ENCODE measurements around the gene COL9A1. TPM values are rescaled to one million over a fixed set of nuclear protein-coding genes. Genes with fewer than 3 reads are reported as not detected.

Gene COL9A1
- total RNA-seq, 1 experiment from 2014 or later: not detected

GRCh38 chr6:70282312-70282918 lies 20.5 kb downstream of the COL9A1 start:
- Histone ChIP-seq H2AFZ (ENCODE audit: low read depth, low read length, poor library complexity, severe bottlenecking) (no peak overlapping the region), H3K27ac (ENCODE audit: low read depth, low read length) (no peak overlapping the region), H3K4me2 (ENCODE audit: low read length) (no peak overlapping the region), H3K4me1 (ENCODE audit: control insufficient read depth in 1 of 2, insufficient read depth in 2 of 2, low read length in 2 of 2) (no peaks in the 10 kb centered on the region), H3K4me3 (replicated peaks in 1 of 2; ENCODE audit: low read depth in 1 of 2, low read length in 2 of 2) (no peak overlapping the region), H3K36me3 (ENCODE audit: control insufficient read depth in 1 of 2, insufficient read depth in 2 of 2, low read length in 2 of 2) (no peaks in the 10 kb centered on the region), H3K9me3 (ENCODE audit: control insufficient read depth in 1 of 2, insufficient read depth in 1 of 2, low read depth in 1 of 2, low read length in 2 of 2) (no peaks in the 10 kb centered on the region), H3K9me2 (ENCODE audit: insufficient read depth) (no peaks in the 10 kb centered on the region), H4K20me1 (ENCODE audit: insufficient read depth) (no peaks in the 10 kb centered on the region), H3K27me3 (ENCODE audit: insufficient read depth, low read length) (peaks cover 46% of the 10 kb centered on the region), H3K9ac (ENCODE audit: low read length) (no peak overlapping the region), H3K79me2 (ENCODE audit: insufficient read depth, low read length) (no peaks in the 10 kb centered on the region)
- ChIA-PET RAD21 (ENCODE audit: low non-redundant PET in 1 of 2, low total read pairs in 2 of 2, uncharacterized antibody in 2 of 2, unreplicated experiment in 2 of 2) (interaction anchor here in 1 of 2 experiments (0.6 kb wide), 1 partner anchor 28 kb away, joined by 3 read pairs; no protein-coding TSS in a partner anchor), POLR2A (no interaction called here), CTCF (no interaction called here)
- DNase-seq (ENCODE audit: low read depth, low spot score) (no peak), ATAC-seq (no peak)
- intact Hi-C loops (cut with micrococcal nuclease): no loop called here
- no TSS peak for BruUV-seq (replicated peaks)
- TF ChIP-seq EGR1 (IDR thresholded peaks at IDR 0.05; ENCODE audit: low read depth): no peak
- no peak for TF ChIP-seq REST (IDR thresholded peaks at IDR 0.05; ENCODE audit: low read depth)

DNA sequence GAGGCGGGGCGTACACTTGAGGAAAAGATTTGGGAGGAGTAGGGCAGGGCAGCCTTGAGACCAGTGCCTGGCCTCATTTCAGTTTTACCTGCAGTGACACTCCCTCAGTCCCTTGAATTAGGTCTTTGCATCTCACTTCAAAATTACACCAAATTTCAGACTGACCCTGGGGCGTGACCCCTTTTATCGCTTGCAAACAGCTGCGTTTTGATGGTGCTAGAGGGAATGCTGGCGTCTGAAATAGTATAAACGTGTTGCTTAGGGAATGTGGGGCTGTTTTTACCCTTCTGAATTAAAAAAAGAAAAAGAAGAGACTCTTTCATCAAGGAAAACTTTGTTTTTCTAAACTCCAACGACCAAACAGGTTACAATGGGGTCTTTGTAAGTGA lies 21.0 kb downstream of the COL9A1 start:
- Histone ChIP-seq H3K4me3 (replicated peaks in 1 of 2; ENCODE audit: low read depth in 1 of 2, low read length in 2 of 2) (no peak overlapping the region), H3K4me1 (ENCODE audit: control insufficient read depth in 1 of 2, insufficient read depth in 2 of 2, low read length in 2 of 2) (no peaks in the 10 kb centered on the region), H4K20me1 (ENCODE audit: insufficient read depth) (no peaks in the 10 kb centered on the region), H3K36me3 (ENCODE audit: control insufficient read depth in 1 of 2, insufficient read depth in 2 of 2, low read length in 2 of 2) (no peaks in the 10 kb centered on the region), H3K4me2 (ENCODE audit: low read length) (no peak overlapping the region), H3K79me2 (ENCODE audit: insufficient read depth, low read length) (no peaks in the 10 kb centered on the region), H3K9me3 (ENCODE audit: control insufficient read depth in 1 of 2, insufficient read depth in 1 of 2, low read depth in 1 of 2, low read length in 2 of 2) (no peaks in the 10 kb centered on the region), H3K9ac (ENCODE audit: low read length) (no peak overlapping the region), H3K9me2 (ENCODE audit: insufficient read depth) (no peaks in the 10 kb centered on the region), H2AFZ (ENCODE audit: low read depth, low read length, poor library complexity, severe bottlenecking) (no peak overlapping the region), H3K27me3 (ENCODE audit: insufficient read depth, low read length) (peaks cover 48% of the 10 kb centered on the region), H3K27ac (ENCODE audit: low read depth, low read length) (no peak overlapping the region)
- TF ChIP-seq SP1 (IDR thresholded peaks at IDR 0.05; ENCODE audit: low read depth): no peak
- no peak for TF ChIP-seq SIN3A (IDR thresholded peaks at IDR 0.05; ENCODE audit: low read depth)
- no peak for TF ChIP-seq EZH2phosphoT487 (IDR thresholded peaks at IDR 0.05; ENCODE audit: borderline replicate concordance)
- TF ChIP-seq SRF (IDR thresholded peaks at IDR 0.05; ENCODE audit: low read depth): no peak
- TF ChIP-seq CBX3 (IDR thresholded peaks at IDR 0.05; ENCODE audit: low read depth): no peak
- no peak for TF ChIP-seq ZFX (IDR thresholded peaks at IDR 0.05)
- TF ChIP-seq, protein P1, sequence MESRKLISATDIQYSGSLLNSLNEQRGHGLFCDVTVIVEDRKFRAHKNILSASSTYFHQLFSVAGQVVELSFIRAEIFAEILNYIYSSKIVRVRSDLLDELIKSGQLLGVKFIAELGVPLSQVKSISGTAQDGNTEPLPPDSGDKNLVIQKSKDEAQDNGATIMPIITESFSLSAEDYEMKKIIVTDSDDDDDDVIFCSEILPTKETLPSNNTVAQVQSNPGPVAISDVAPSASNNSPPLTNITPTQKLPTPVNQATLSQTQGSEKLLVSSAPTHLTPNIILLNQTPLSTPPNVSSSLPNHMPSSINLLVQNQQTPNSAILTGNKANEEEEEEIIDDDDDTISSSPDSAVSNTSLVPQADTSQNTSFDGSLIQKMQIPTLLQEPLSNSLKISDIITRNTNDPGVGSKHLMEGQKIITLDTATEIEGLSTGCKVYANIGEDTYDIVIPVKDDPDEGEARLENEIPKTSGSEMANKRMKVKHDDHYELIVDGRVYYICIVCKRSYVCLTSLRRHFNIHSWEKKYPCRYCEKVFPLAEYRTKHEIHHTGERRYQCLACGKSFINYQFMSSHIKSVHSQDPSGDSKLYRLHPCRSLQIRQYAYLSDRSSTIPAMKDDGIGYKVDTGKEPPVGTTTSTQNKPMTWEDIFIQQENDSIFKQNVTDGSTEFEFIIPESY (IDR thresholded peaks at IDR 0.05; ENCODE audit: extremely low read depth, insufficient replicate concordance, low read length): no peak
- TF ChIP-seq ATF3 (IDR thresholded peaks at IDR 0.05): no peak
- TF ChIP-seq EZH2 (IDR thresholded peaks at IDR 0.05): no peak
- TF ChIP-seq MAX (IDR thresholded peaks at IDR 0.05): no peak
- no peak for TF ChIP-seq TCF7L2 (IDR thresholded peaks at IDR 0.05; ENCODE audit: borderline replicate concordance, extremely low read depth, insufficient read depth, insufficient read length)
- no peak for TF ChIP-seq RAD21 (IDR thresholded peaks at IDR 0.05; ENCODE audit: low read depth)
- no TSS peak for BruUV-seq (replicated peaks)
- ATAC-seq (no peak), DNase-seq (ENCODE audit: low read depth, low spot score) (no peak)
- ChIA-PET POLR2A (no interaction called here), RAD21 (ENCODE audit: low non-redundant PET in 1 of 2, low total read pairs in 2 of 2, uncharacterized antibody in 2 of 2, unreplicated experiment in 2 of 2) (no interaction called here), CTCF (no interaction called here)
- intact Hi-C loops (cut with micrococcal nuclease): no loop called here

Data from HCT116 (cell line).